ENCODE measurements around the gene TEX55. TPM values are rescaled to one million over a fixed set of nuclear protein-coding genes. Genes with fewer than 3 reads are reported as not detected.

The TEX55 gene
- total RNA-seq (2022; extraction: Qiagen RNA extraction; ENCODE audit: low read depth): 0.03 TPM in 1 of 5 replicates, not detected in the others

DNA sequence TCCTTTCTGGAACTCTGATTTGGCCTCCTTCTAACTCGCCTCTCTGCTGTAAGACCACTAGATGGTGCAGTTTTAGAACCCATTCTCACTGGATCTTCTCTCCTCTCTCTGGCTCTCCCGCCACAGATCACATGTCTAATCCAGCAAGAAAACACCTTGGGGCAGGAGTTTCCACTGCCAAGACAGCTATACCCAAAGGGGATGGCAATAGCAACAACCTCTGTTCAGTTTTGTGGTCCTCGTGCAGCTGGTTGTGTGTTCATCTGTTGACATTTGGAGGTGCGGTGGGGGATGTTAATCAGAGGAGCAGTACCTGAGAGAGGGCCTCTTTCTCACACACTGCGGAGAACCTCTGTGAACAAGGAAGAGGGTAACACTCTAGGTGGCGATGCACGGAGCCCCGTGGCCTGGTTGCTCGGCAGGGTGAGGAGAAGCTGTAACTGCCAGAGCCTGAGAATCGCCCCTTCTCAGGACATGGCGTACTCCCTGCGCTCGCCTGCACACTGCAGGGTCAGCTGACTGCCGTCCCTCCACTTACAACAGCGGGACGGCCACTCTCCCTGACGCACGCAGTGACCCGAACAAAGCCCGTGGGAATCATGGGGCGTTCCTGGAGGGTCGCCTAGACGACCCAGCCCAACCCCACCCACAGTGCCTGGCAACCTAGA lies at the start of gene TEX55:
Gene TEX55 (plus strand): TSS at position 666 of the 668 bp plus-strand sequence. CDS start 25 bp downstream, outside the sequence.

DNA sequence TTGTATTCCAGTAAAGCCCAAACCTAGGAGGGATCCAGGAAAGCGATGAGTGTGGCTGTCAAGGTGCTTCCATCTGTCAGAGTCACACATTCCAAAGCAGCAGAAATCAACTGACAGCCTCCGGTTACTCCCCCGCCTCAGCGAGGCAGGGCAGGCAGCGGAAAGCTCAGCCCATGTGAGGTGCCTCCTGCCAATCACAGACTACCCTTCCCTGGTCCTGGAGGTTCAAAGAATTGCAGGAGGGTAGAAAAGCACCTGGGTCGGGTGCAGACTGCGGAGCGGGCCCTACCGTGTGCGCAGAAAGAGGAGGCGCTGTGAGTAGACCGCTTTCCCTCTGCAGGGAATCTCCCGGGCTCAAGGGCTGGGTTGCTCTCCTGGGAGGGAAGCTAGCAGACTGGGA lies 27.4 kb downstream of the TEX55 start, which contains the start of gene UPK1B:
Gene UPK1B (plus strand): TSS at position 274 of the 400 bp plus-strand sequence. CDS start 13,144 bp downstream, outside the sequence.

Other genes starting within 250 kb of the TEX55 start
- 3.9 to 5.8 TPM (median 5.1 TPM) in 5 replicates for gene IGSF11, start 111.3 kb upstream of the TEX55 start, total RNA-seq (2022; extraction: Qiagen RNA extraction; ENCODE audit: low read depth)
- 10.7 to 13.6 TPM (median 12.5 TPM) in 5 replicates for gene UPK1B, start 27.4 kb downstream of the TEX55 start, total RNA-seq (2022; extraction: Qiagen RNA extraction; ENCODE audit: low read depth)
- 83.3 to 136 TPM (median 108 TPM) in 5 replicates for gene B4GALT4, start 94.7 kb downstream of the TEX55 start, total RNA-seq (2022; extraction: Qiagen RNA extraction; ENCODE audit: low read depth)
- gene ARHGAP31, start 148.2 kb downstream of the TEX55 start, total RNA-seq (2022; extraction: Qiagen RNA extraction; ENCODE audit: low read depth): 0.96 to 1.6 TPM (median 1.3 TPM) in 5 replicates